ENCODE results near the gene PHF21A. TPM values are rescaled to one million over a fixed set of nuclear protein-coding genes. Genes with fewer than 3 reads are reported as not detected.

Gene PHF21A
- total and polyA plus RNA-seq, 7 donors, result 4.1 to 21.3 (median 17.2) TPM

- TF ChIP-seq CTCF (IDR thresholded peaks at IDR 0.05), result no peak
- no peak overlapping the region for H3K27ac ChIP-seq
- intact Hi-C loops (cut with DNase I), result loop anchor here (2.0 to 10.0 kb wide), 2 partner anchors 104 to 208 kb away; no protein-coding TSS in a partner anchor
- H3K27me3 ChIP-seq (ENCODE audit: insufficient read depth in 3 of 3, low read length in 2 of 3), result no peaks in the 10 kb centered on the region
- H3K9me3 ChIP-seq, result no peaks in the 10 kb centered on the region
- peak in 3 of 4 donors; percentile 36 to 52 (median 37) for ATAC-seq
- no peak for DNase-seq
- H3K4me3 ChIP-seq, result no peak overlapping the region
- H3K36me3 ChIP-seq (ENCODE audit: insufficient read depth in 1 of 2, low read depth in 1 of 2), result no peaks in the 10 kb centered on the region
- WGBS, 3 donors, result 36 to 40% (median 36%) methylated on average over 5 of the region's 5 CpGs
- peaks cover 7% of the 10 kb centered on the region for H3K4me1 ChIP-seq
Observed at GRCh38 chr11:46127150-46127638, 5.9 kb upstream of the PHF21A start.

DNA sequence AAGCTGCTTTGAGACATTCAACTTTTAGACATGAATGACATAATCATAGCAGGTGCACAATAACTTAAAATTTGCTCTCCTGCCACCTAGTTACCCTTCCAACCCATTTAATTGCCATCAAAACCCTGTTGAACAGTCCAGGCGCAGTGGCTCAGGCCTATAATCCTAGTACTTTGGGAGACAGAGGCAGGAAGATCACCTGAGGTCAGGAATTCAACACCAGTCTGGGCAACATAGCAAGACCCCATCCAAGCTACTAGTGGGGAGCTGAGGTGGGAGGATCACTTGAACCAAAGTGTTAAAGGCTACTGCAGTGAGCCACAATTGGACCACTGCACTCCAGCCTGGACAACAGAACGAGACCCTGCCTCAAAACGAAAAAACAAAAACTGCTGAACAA is 4.0 kb upstream of the PHF21A start:
- intact Hi-C loops (cut with DNase I), result loop anchor here in 1 of 2 donors (10.0 kb wide), 1 partner anchor 210 kb away; no protein-coding TSS in a partner anchor
- TF ChIP-seq CTCF (IDR thresholded peaks at IDR 0.05), result no peak
- DNase-seq (no peak), ATAC-seq (no peak)
- 97 to 99% (median 97%) methylated on average over 3 of the region's 3 CpGs for WGBS, 3 donors
- H3K27me3 ChIP-seq (ENCODE audit: insufficient read depth in 3 of 3, low read length in 2 of 3), result no peaks in the 10 kb centered on the region
- no peak overlapping the region for H3K27ac ChIP-seq
- no peaks in the 10 kb centered on the region for H3K9me3 ChIP-seq
- no peaks in the 10 kb centered on the region for H3K36me3 ChIP-seq (ENCODE audit: insufficient read depth in 1 of 2, low read depth in 1 of 2)
- H3K4me3 ChIP-seq, result no peak overlapping the region
- H3K4me1 ChIP-seq, result peaks cover 7% of the 10 kb centered on the region

DNA sequence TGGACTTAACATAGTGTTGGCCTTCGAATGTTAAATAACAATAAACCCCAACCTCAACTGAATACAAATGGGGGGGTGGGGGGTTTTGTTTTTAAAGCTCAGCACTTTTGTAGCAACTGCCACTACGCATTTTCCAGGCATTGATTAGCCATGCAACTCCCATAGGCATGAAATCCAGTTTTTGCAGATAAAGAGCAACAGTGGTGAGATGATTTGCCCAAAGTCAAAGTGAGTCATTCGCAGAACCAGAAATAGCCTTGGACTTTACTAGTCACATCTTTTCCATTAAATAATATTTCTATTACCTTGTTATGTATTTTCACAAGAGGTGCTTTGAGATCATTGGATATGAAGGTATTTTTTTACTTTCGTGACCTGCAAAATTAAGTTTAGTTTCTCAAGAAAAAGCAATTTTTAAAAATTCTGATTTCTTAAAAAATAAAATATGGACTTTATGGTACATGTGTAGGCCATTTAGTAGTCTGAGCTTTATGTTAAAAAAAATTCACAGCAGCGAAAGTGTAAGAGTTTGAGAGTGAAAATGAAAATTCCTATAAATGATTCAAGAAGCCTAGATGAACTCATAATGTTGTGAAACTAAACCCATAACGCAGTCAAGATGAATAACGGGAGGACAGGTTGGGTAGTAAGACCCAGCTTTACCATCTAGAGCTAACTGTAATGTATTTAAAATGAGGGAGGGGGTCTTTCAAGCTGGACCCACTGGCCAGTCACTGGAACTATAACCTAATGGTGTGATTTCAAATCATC is 1.9 kb upstream of the PHF21A start:
- DNase-seq, result no peak
- 65 to 72% (median 71%) methylated on average over 7 of the region's 7 CpGs for WGBS, 3 donors
- ATAC-seq, result no peak
- H3K9me3 ChIP-seq, result no peaks in the 10 kb centered on the region
- TF ChIP-seq CTCF (IDR thresholded peaks at IDR 0.05), result no peak
- H3K27me3 ChIP-seq (ENCODE audit: insufficient read depth in 3 of 3, low read length in 2 of 3), result no peaks in the 10 kb centered on the region
- peak overlapping the region; percentile 87 for H3K27ac ChIP-seq
- H3K4me3 ChIP-seq, result peak overlapping the region; percentile 78
- intact Hi-C loops (cut with DNase I), result loop anchor here in 1 of 2 donors (10.0 kb wide), 1 partner anchor 212 kb away; no protein-coding TSS in a partner anchor
- no peaks in the 10 kb centered on the region for H3K36me3 ChIP-seq (ENCODE audit: insufficient read depth in 1 of 2, low read depth in 1 of 2)
- peaks cover 15% of the 10 kb centered on the region for H3K4me1 ChIP-seq

GRCh38 chr11:46121724-46122477 is 647 bp upstream of the PHF21A start:
- WGBS, 3 donors, result 1% methylated on average over 35 to 74 of the region's 74 CpGs
- TF ChIP-seq CTCF (IDR thresholded peaks at IDR 0.05), result no peak
- intact Hi-C loops (cut with DNase I), result loop anchor here in 1 of 2 donors (10.0 kb wide), 1 partner anchor 213 kb away; no protein-coding TSS in a partner anchor
- peak overlapping the region; percentile 78 for H3K4me3 ChIP-seq
- DNase-seq (peak; percentile 79 to 89), ATAC-seq (peak; percentile 44 to 61 (median 50))
- H3K36me3 ChIP-seq (ENCODE audit: insufficient read depth in 1 of 2, low read depth in 1 of 2), result no peaks in the 10 kb centered on the region
- H3K4me1 ChIP-seq, result peaks cover 28% of the 10 kb centered on the region
- no peaks in the 10 kb centered on the region for H3K9me3 ChIP-seq
- H3K27ac ChIP-seq, result peak overlapping the region; percentile 87
- H3K27me3 ChIP-seq (ENCODE audit: insufficient read depth in 3 of 3, low read length in 2 of 3), result no peaks in the 10 kb centered on the region

All from psoas muscle (tissue), 8 donors.